PC-3 (cell line): ENCODE results near the gene SYCP2L.

ENCODE experiments used
- EZH2phosphoT487 ChIP-seq: fragments of 300-600 bp; sonication (generic); IDR thresholded peaks from 2 replicates; pipeline ENCODE4 v1.6.1; 2018; ENCODE audit warnings: mild to moderate bottlenecking, antibody characterized with exemption, low read length, borderline replicate concordance
- TF ChIP-seq, protein P1 (sequence below): fragments of 300-600 bp; sonication (generic); conservative IDR thresholded peaks from 2 replicates; pipeline ENCODE4 v1.5.1; 2017; ENCODE audit warnings: antibody characterized with exemption, low read depth, mild to moderate bottlenecking, low read length

DNA sequence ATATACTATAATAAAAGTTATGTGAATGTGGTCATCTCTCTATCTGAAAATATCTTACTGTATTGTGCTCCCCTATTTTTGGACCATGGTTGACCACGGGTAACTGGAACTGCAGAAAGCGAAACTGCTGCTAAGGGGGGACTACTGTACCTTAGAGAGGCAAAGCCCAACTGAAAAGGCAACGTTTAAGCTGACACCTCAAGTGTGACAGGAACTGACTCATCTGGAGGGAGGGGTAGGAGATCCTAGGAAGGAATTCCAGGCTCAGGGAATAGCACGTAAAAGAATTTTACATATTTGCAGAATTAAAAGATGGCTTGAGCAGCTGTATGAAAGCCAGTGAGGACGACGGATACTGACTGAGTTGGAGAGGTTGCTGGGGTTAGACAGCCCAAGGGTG is 122.5 kb downstream of the SYCP2L start:
- TF ChIP-seq, protein P1, sequence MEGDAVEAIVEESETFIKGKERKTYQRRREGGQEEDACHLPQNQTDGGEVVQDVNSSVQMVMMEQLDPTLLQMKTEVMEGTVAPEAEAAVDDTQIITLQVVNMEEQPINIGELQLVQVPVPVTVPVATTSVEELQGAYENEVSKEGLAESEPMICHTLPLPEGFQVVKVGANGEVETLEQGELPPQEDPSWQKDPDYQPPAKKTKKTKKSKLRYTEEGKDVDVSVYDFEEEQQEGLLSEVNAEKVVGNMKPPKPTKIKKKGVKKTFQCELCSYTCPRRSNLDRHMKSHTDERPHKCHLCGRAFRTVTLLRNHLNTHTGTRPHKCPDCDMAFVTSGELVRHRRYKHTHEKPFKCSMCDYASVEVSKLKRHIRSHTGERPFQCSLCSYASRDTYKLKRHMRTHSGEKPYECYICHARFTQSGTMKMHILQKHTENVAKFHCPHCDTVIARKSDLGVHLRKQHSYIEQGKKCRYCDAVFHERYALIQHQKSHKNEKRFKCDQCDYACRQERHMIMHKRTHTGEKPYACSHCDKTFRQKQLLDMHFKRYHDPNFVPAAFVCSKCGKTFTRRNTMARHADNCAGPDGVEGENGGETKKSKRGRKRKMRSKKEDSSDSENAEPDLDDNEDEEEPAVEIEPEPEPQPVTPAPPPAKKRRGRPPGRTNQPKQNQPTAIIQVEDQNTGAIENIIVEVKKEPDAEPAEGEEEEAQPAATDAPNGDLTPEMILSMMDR: no peak
- TF ChIP-seq EZH2phosphoT487: no peak
